OCI-M2 (cell line): Measurements from ENCODE around the gene CPAMD8.

Experiments
- DNase-seq: peaks from one replicate; lab custom pipeline; 2025; ENCODE audit not compliant: unreplicated experiment; lab: John Stamatoyannopoulos, UW

The CPAMD8 gene

GRCh38 chr19:16895467-16896145 lies 131.0 kb downstream of the CPAMD8 start:
- peak; percentile 71 for DNase-seq

- DNase-seq = no peak
These were observed 132.5 kb downstream of the CPAMD8 start for GRCh38 chr19:16894080-16894479.

- peak; percentile 79 for DNase-seq
These were observed 133.0 kb downstream of the CPAMD8 start for GRCh38 chr19:16893686-16893989.

GRCh38 chr19:16892868-16893685 lies 133.5 kb downstream of the CPAMD8 start:
- DNase-seq = peak; percentile 78

GRCh38 chr19:16892436-16892835 lies 134.2 kb downstream of the CPAMD8 start:
- no peak for DNase-seq

- no peak for DNase-seq
These were observed 134.8 kb downstream of the CPAMD8 start for GRCh38 chr19:16891696-16892382.

GRCh38 chr19:16890461-16891184 lies 136.0 kb downstream of the CPAMD8 start:
- peak; percentile 97 for DNase-seq

GRCh38 chr19:16889883-16890460 lies 136.6 kb downstream of the CPAMD8 start:
- no peak for DNase-seq

GRCh38 chr19:16889366-16889882 lies 137.2 kb downstream of the CPAMD8 start:
- DNase-seq = peak; percentile 89

- DNase-seq = peak; percentile 98
These were observed 137.8 kb downstream of the CPAMD8 start, which contains the start of gene F2RL3 for GRCh38 chr19:16888629-16889365. F2RL3 (plus strand) TSS chr19:16888999; CDS start chr19:16889190, 191 bp downstream.

- peak; percentile 93 for DNase-seq
These were observed 139.0 kb downstream of the CPAMD8 start for GRCh38 chr19:16887353-16888265.

GRCh38 chr19:16886305-16886880 lies 140.2 kb downstream of the CPAMD8 start:
- no peak for DNase-seq

- no peak for DNase-seq
These were observed 141.4 kb downstream of the CPAMD8 start for GRCh38 chr19:16885166-16885565.

GRCh38 chr19:16883522-16883921 lies 143.1 kb downstream of the CPAMD8 start:
- no peak for DNase-seq

GRCh38 chr19:16882146-16882545 lies 144.5 kb downstream of the CPAMD8 start:
- no peak for DNase-seq

GRCh38 chr19:16880884-16881554 lies 145.6 kb downstream of the CPAMD8 start:
- DNase-seq = no peak

GRCh38 chr19:16878181-16878965 lies 148.2 kb downstream of the CPAMD8 start:
- no peak for DNase-seq
